LNCaP clone FGC (cell line): ENCODE data around the gene KLHL22.
"Not testable (repeated sequence)": the region's sequence is repeated elsewhere in the genome, so short reads cannot be mapped to it uniquely, and the experiment has no call there.

ENCODE experiments used
- DNase-seq: peaks from one replicate; pipeline ENCODE4 v3.0.0-alpha.2; 2011; ENCODE audit warnings: low read depth
- H3K4me3 ChIP-seq: 2 replicates; pipeline ENCODE4 v1.5.1; 2011; ENCODE audit warnings: mild to moderate bottlenecking, low read depth, low read length, control low read depth
- TF ChIP-seq, protein P1 (sequence below): IDR thresholded peaks from 2 replicates; pipeline ENCODE4 v1.5.1; 2012; ENCODE audit warnings: mild to moderate bottlenecking; ENCODE audit not compliant: control insufficient read depth, insufficient read depth; ENCODE audit errors: extremely low read depth

KLHL22 gene

DNA sequence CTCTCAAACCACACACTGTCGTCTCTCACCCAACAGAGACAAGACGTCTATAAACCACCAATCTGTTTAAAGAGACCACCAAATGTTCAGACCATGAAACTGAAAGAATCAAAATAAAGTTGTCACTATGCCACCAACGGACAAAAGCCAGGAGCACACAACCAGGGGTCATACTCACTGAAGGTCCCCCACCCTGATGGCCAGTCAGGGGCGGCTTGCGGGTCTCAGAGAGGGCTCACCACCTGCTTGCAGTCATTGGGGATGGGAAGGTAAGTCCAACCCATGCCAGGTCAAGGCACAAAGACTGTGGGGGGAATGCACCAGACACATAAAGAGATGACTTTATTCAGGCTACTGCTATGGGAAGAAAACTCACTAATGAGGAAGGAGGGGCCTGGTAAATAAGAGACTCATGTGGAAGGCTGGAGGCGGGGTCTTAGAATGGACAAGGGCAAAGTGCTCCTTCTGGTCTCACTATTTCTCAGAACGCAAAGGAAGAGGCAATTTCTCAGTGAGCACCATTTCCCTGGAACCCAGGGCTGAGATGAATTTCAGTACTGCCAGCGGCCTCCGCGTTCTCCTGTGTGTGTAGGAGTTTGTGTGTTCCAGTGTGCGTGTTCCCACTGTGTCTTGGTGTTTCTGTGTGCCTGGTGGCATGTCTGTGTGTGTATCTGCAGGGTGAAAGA is 75.3 kb downstream of the KLHL22 start:
- no peak for DNase-seq
- H3K4me3 ChIP-seq, result no peak overlapping the region
- TF ChIP-seq, protein P1, sequence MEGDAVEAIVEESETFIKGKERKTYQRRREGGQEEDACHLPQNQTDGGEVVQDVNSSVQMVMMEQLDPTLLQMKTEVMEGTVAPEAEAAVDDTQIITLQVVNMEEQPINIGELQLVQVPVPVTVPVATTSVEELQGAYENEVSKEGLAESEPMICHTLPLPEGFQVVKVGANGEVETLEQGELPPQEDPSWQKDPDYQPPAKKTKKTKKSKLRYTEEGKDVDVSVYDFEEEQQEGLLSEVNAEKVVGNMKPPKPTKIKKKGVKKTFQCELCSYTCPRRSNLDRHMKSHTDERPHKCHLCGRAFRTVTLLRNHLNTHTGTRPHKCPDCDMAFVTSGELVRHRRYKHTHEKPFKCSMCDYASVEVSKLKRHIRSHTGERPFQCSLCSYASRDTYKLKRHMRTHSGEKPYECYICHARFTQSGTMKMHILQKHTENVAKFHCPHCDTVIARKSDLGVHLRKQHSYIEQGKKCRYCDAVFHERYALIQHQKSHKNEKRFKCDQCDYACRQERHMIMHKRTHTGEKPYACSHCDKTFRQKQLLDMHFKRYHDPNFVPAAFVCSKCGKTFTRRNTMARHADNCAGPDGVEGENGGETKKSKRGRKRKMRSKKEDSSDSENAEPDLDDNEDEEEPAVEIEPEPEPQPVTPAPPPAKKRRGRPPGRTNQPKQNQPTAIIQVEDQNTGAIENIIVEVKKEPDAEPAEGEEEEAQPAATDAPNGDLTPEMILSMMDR, result no peak

DNA sequence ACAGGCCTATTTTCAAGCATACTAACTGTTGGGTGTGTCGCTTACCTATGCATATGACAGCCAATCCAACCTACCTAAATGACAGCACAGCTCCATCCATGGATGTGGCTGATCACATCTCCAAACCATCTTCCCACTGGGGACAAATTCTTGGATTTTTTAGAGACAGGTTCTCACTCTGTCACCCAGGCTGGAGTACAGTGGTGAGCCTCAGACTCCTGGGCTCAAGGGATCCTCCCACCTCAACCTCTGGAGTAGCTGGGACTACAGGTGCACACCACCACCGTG is 76.0 kb downstream of the KLHL22 start:
- TF ChIP-seq, protein P1, result no peak
- no peak overlapping the region for H3K4me3 ChIP-seq

DNA sequence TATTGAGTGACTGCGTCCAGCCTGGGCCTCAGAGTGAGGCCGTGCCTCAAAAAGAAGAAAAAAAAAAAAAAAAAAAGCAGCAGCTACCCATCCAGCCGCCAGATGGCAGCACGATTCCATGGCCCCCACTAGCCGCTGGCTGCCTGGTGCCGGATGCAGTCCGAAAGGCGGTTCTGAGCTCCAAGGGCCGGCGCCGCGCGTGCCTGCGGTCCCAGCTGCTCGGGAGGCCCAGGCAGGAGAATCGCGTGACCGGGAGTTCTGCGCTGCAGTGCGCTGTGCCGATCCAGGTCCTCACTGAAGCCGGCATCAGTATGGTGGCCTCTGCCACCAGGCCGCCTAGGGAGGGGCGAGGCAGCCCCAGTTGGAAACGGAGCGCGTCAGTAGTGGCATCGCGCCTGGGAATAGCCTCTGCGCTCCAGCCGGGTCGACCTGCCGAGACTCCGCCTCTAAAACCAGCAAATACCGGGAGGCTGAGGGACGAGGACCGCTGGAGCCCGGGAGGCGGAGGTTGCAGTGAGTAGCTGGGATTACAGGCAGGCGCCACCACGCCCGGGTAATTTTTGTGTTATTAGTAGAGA is 77.3 kb downstream of the KLHL22 start:
- DNase-seq, result peak; percentile 67
- 0 out of 2 replicates have a peak overlapping the region, but pooled peaks have one; percentile 2 for H3K4me3 ChIP-seq
- TF ChIP-seq, protein P1, result peak; percentile 75

More for the DNA sequence above, 76.0 kb downstream of the KLHL22 start:
- DNase-seq, result no peak

DNA sequence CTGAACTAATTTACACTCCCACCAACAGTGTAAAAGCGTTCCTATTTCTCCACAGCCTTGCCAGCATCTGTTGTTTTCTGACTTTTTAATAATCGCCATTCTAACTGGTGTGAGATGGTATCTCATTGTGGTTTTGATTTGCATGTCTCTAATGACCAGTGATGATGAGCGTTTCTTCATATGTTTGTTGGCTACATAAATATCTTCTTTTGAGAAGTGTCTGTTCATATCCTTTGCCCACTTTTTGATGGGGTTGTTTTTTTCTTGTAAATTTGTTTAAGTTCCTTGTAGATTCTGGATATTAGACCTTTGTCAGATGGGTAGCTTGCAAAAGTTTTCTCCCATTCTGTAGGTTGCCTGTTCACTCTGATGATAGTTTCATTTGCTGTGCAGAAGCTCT is 79.9 kb downstream of the KLHL22 start:
- H3K4me3 ChIP-seq, DNase-seq: not testable (repeated sequence)

DNA sequence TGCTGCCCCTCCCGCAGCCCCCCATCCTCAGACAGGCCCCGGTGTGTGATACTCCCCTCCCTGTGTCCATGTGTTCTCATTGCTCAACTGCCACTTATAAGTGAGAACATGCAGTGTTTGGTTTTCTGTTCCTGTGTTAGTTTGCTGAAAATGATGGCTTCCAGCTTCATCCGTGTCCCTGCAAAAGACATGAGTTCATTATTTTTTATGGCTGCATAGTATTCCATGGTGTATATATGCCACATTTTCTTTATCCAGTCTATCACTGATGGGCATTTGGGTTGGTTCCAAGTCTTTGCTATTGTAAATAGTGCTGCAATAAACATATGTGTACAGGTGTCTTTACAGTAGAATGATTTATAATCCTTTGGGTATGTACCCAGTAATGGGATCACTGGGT is 80.4 kb downstream of the KLHL22 start:
- not testable (repeated sequence) for DNase-seq

DNA sequence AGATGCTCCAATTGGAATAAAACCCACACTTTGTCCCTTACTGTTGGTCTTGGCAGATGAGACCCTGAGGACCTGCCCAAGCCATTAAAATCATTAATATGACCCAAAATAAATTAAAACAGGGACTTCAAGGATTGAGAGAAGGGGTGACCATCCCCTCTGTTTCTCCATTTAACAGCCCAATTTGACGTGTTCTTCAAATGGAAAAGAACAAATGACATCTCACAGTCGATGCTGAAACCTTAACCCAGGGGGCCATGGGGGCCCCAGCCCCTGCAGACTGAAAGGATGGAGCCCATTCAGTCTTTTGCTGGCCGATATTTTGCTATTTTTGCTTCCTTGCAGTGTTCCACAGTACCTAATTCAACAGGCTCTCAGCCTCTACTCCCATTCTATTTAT is 81.1 kb downstream of the KLHL22 start:
- H3K4me3 ChIP-seq, result no peak overlapping the region
- DNase-seq, result no peak
- TF ChIP-seq, protein P1, result no peak

More for the DNA sequence above, 80.4 kb downstream of the KLHL22 start:
- H3K4me3 ChIP-seq, result not testable (repeated sequence)

DNA sequence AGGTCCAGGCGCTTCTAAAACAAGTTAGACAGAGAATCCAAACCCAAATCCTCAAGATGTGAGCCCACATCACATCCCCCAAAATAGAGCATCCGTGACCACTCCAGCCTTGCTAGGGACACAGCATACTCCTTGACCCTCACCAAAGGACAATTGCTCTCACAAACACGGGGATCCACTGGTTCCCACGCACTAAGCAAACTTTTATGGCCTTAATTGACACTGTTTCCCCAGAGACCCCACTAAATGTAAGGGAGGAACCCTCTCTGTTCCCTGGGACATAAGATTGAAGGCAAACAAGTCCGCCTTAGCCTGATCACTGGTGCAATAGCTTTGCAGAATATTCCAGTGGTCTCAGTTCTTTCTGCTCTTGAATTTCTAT is 81.5 kb downstream of the KLHL22 start:
- DNase-seq, result no peak
- TF ChIP-seq, protein P1, result no peak
- H3K4me3 ChIP-seq, result no peak overlapping the region
